Right lobe of liver (tissue), 6 donors: ENCODE measurements around the gene CDC73. TPM values are rescaled to one million over a fixed set of nuclear protein-coding genes. Genes with fewer than 3 reads are reported as not detected.

Experiments
- ATAC-seq, 4 donors: fragments of 200-7000 bp; cut with Tn5 transposase; one replicate each; pipeline ENCODE4 v1.9.1; 2020; ENCODE audit warnings: mild to moderate bottlenecking in 4 of 4, moderate library complexity in 4 of 4
- DNase-seq, 3 donors: peaks; one replicate each; pipeline ENCODE4 v3.0.0-alpha.2; 2020
- H3K27ac ChIP-seq, 3 donors: fragments of 200-600 bp; one replicate each; pipeline ENCODE4 v1.8.0; 2022
- H3K27me3 ChIP-seq, 2 donors: fragments of 200-600 bp; one replicate each; pipeline ENCODE4 v1.8.0; 2022
- H3K36me3 ChIP-seq, 4 donors: fragments of 200-600 bp; sonication (generic) in 1 of 4; one replicate each; pipeline versions ENCODE4 v1.5.1 to v1.8.0; 2017 to 2022; ENCODE audit warnings: control low read depth in 1 of 4
- H3K4me1 ChIP-seq, 4 donors: fragments of 200-600 bp; sonication (generic) in 1 of 4; one replicate each; pipeline versions ENCODE4 v1.5.1 to v1.8.0; 2017 to 2022; ENCODE audit warnings: control low read depth in 1 of 4
- H3K4me3 ChIP-seq, 3 donors: fragments of 200-600 bp; one replicate each; pipeline ENCODE4 v1.8.0; 2022
- H3K9me3 ChIP-seq, 4 donors: fragments of 200-600 bp; sonication (generic) in 1 of 4; one replicate each; pipeline versions ENCODE4 v1.5.1 to v1.8.0; 2017 to 2022; ENCODE audit warnings: control low read depth in 1 of 4
- WGBS: methylation state at CpG from one replicate; pipeline ENCODE4 v1.1.6; 2018; ENCODE audit warnings: low coverage, low lambda C conversion rate; ENCODE audit not compliant: insufficient coverage; ENCODE audit errors: missing lambda C conversion rate; 5-methylcytosine and 5-hydroxymethylcytosine counted together
- intact Hi-C, 2 donors: fragments of 100-400 bp; cut with DNase I; formaldehyde crosslinking; loops; one replicate each; pipeline versions ENCODE4 v1.11.2 to v1.14.1; 2022
- microRNA counts: library from miRNA; unstranded; fragments of <30 nt; microRNA quantifications from one replicate; lab custom pipeline; 2016
- microRNA-seq, 2 donors: library from miRNA; unstranded; fragments of <30 nt; microRNA quantifications; one replicate each; pipeline ENCODE4, GENCODE V29; 2019 to 2020
- small RNA-seq, 2 experiments: library from RNA; depleted of rRNA; stranded (forward); fragments of <200 nt; gene quantifications; one replicate each; pipeline ENCODE3, GENCODE V24; 2016
- total RNA-seq, 6 experiments: library from RNA; depleted of rRNA in 2 of 6; stranded (reverse); fragments of >200 nt in 2 of 6; fragmentation: NEBNext Ultra II Directional in 3 of 6; extraction: Animal tissue kit (Norgen Biotek cat#: 25700) in 3 of 6; gene quantifications; one replicate each; pipeline versions ENCODE4 v1.1.0 to v1.2.4, GENCODE V29; 2016 to 2023
- TF ChIP-seq, protein P1 (sequence below), 4 donors: fragments of 200-600 bp in 3 of 4; fragments of 450-650 bp in 1 of 4; IDR thresholded peaks; one replicate each; pipeline versions ENCODE4 v1.5.1 to v1.8.0; 2016 to 2022; ENCODE audit warnings: antibody characterized with exemption in 4 of 4, mild to moderate bottlenecking in 2 of 4
- donor health status: DM: no; HTN: yes; CAD: no.
- donor health status: DM: no; HTN: no; CAD: no.
- donor health status: DM: no; HTN: no; CAD: no.
- donor health status: DM: no; HTN: yes; CAD: no.
- donor health status: DM: no; HTN: yes; CAD: no.

Gene CDC73
- total RNA-seq, 6 experiments from 2014 or later: 11.1 to 23.8 (median 18.3) TPM

DNA sequence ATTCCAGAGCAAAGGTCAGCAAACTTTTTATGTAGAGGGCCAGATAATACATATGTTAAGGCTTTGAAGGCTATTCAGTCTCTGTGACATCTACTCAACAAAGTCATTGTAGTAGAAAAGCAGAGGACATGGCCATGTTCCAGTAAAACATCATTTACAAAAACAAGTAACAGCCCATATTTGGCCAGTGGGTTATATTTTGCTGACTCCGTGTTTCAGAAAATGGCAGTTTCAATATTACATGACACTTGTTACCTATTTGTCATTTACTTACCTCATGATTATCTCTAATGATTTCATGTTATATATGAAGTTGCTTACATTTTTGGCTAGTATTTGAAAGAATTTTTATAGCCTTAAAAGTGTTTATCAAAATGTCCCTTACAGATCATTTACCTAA lies 182.0 kb downstream of the CDC73 start:
- H3K27ac ChIP-seq: no peak overlapping the region
- no peak overlapping the region for H3K4me3 ChIP-seq
- 80% methylated on average over 1 of the region's 1 CpG for WGBS
- H3K9me3 ChIP-seq: no peaks in the 10 kb centered on the region
- ATAC-seq: no peak
- TF ChIP-seq, protein P1, sequence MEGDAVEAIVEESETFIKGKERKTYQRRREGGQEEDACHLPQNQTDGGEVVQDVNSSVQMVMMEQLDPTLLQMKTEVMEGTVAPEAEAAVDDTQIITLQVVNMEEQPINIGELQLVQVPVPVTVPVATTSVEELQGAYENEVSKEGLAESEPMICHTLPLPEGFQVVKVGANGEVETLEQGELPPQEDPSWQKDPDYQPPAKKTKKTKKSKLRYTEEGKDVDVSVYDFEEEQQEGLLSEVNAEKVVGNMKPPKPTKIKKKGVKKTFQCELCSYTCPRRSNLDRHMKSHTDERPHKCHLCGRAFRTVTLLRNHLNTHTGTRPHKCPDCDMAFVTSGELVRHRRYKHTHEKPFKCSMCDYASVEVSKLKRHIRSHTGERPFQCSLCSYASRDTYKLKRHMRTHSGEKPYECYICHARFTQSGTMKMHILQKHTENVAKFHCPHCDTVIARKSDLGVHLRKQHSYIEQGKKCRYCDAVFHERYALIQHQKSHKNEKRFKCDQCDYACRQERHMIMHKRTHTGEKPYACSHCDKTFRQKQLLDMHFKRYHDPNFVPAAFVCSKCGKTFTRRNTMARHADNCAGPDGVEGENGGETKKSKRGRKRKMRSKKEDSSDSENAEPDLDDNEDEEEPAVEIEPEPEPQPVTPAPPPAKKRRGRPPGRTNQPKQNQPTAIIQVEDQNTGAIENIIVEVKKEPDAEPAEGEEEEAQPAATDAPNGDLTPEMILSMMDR (IDR thresholded peaks at IDR 0.05): no peak
- H3K27me3 ChIP-seq: no peaks in the 10 kb centered on the region
- H3K36me3 ChIP-seq: no peaks in the 10 kb centered on the region
- no peaks in the 10 kb centered on the region for H3K4me1 ChIP-seq
- intact Hi-C loops: no loop called here
- DNase-seq: no peak

MicroRNAs within 50 kb of the gene (microRNA counts, 767-probe panel; counts per million panel counts)
- microRNA hsa-miR-1278 (lab: Ali Mortazavi, UCI): 237 counts per million

Small RNAs within 50 kb of the gene (microRNA-seq; reads per million reads assigned to microRNA genes)
- 0 reads per million in 2 donors for gene MIR1278

Small RNAs within 50 kb of the gene (small RNA-seq; reads per million reads assigned to genes)
- gene MIR1278: 0 reads per million in 2 experiments

Other genes with a start within 250 kb of the CDC73 start
- gene UCHL5, start 62.7 kb upstream of the CDC73 start, total RNA-seq: 10 to 100 TPM; 11.5 to 28.6 (median 22.3) TPM
- gene RO60, start 62.4 kb upstream of the CDC73 start, total RNA-seq: 10 to 100 TPM; 21.3 to 35.9 (median 25.5) TPM
- gene GLRX2, start 16.6 kb upstream of the CDC73 start, total RNA-seq: 10 to 100 TPM in 5 of 6 experiments, 1 to 10 TPM in 1; 9.5 to 20.1 (median 12.1) TPM
- gene B3GALT2, start 64.6 kb downstream of the CDC73 start, total RNA-seq: under 1 TPM; 0.09 to 0.50 (median 0.24) TPM